GM10266 (cell line): ENCODE measurements around the gene ACADL.
"Not testable (repeated sequence)": the region's sequence is repeated elsewhere in the genome, so short reads cannot be mapped to it uniquely, and the experiment has no call there.

Experiments
- DNase-seq: peaks from one replicate; pipeline ENCODE4 v3.0.0; 2012; ENCODE audit errors: extremely low spot score
- TF ChIP-seq, protein P1 (sequence below): IDR thresholded peaks from 2 replicates; pipeline ENCODE4 v1.5.1; 2012; ENCODE audit warnings: mild to moderate bottlenecking, low read depth; ENCODE audit not compliant: control insufficient read depth, insufficient read depth; ENCODE audit errors: missing control alignments

ACADL gene

DNA sequence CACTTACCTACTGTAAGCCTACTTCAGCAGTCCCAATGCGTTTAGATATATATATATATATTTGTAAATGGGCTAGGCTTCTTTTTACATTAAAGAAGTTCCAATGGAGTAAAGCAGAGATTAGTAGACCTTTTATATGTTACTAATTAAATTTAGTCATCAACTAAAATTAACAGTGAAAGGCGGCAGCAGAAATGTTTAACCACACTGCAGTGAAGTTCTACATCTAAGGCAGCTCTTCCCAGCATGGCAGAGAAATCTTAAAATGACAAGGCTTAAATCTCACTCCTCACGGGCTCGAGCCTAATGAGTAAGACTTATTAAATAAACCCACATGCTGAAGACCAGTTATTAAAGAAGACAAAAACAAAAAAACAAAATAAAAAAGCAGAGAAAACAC lies 34.9 kb downstream of the ACADL start:
- TF ChIP-seq, protein P1, sequence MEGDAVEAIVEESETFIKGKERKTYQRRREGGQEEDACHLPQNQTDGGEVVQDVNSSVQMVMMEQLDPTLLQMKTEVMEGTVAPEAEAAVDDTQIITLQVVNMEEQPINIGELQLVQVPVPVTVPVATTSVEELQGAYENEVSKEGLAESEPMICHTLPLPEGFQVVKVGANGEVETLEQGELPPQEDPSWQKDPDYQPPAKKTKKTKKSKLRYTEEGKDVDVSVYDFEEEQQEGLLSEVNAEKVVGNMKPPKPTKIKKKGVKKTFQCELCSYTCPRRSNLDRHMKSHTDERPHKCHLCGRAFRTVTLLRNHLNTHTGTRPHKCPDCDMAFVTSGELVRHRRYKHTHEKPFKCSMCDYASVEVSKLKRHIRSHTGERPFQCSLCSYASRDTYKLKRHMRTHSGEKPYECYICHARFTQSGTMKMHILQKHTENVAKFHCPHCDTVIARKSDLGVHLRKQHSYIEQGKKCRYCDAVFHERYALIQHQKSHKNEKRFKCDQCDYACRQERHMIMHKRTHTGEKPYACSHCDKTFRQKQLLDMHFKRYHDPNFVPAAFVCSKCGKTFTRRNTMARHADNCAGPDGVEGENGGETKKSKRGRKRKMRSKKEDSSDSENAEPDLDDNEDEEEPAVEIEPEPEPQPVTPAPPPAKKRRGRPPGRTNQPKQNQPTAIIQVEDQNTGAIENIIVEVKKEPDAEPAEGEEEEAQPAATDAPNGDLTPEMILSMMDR = no peak
- no peak for DNase-seq

DNA sequence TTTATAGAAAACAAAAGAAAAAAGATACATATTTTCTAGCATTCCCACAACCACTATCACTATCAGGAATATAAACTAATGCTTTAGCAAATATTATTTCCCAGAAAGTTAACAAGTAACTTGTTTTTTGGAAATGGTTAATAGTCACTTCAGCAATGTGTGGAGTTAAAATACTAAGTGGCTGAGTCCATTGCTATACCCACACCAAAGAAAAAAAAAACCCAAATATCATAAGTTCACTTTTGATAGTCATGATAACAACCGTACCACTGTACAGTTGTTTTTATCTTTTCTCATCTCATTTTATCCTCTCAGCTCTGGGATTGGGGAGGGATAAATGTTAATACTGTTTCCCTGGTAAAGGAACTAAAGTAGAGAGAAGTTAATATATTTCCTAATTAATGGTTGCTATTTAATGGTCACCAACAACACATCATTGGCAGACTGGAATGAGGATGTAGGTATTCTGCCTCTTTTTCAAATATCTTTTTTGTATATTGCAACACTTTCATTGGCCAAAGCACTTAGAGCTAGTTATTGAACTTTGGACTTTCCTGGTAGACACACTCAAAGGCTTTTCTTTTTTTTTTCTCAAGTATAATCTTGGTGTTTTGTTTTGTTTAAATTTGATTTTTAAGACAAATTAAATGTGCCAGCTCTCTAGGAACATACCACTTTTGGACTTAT lies 35.7 kb downstream of the ACADL start:
- no peak for DNase-seq
- TF ChIP-seq, protein P1 = no peak

DNA sequence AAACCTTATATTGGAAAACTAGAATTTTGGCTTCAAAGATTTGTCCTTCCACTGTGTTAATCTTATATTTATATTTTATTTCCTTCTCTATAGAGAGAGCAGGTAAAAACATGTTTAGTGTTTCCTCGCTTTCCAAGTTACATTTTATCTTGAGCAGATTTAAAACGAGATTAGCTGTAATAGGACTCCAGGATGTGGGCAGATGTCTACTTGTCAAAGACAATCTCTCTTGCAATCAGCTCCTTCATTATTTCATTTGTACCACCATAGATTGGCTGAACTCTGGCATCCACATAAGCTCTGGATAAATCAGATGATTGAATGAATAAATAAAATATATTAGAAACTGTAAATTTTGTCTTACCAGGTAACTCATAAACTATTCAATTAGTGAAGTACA lies 36.5 kb downstream of the ACADL start:
- TF ChIP-seq, protein P1 = no peak
- no peak for DNase-seq

DNA sequence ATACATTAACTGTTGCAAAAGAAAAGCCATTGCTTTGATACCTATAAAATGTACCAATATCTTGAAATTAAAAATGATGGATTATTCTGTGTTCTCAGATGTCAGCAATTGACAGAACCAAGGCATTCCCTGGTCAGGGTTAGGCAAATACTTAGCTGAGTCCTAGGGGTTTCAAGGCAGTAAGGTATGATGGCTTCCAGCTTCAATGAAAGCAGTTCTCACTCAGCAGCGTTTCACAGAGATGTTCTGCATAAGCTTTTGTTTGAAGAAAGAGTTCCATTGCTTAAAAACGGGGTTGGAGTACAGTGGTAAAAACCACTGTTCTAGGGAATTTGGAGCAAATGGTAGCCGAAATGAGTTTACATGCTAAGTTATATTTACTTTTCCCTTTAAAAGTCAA lies 37.1 kb downstream of the ACADL start:
- no peak for DNase-seq
- TF ChIP-seq, protein P1 = no peak

DNA sequence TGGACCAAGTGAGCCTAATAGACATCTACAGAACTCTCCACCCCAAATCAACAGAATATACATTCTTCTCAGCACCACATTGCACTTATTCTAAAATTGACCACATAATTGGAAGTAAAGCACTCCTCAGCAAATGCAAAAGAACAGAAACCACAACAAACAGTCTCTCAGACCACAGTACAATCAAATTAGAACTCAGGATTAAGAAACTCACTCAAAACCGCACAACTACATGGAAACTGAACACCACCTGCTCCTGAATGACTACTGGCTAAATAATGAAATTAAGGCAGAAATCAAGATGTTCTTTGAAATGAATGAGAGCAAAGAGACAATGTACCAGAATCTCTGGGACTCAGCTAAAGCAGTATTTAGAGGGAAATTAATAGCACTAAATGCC lies 41.3 kb downstream of the ACADL start:
- not testable (repeated sequence) for DNase-seq

DNA sequence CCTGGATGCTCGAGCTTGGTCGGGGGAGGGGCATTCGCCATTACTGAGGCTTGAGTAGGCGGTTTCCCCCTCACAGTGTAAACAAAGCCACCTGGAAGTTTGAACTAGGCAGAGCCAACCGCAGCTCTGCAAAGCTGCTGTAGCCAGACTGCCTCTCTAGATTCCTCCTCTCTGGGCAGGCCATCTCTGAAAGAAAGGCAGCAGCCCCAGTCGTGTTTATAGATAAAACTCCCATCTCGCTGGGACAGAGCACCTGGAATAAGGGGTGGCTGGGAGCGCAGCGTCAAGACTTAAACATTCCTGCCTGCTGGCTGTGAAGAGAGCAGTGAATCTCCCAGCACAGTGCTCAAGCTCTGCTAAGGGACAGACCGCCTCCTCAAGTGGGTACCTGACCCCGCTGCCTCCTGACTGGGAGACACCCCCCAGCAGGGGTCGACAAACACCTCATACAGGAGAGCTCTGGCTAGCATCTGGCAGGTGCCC lies 43.6 kb downstream of the ACADL start:
- DNase-seq = not testable (repeated sequence)

DNA sequence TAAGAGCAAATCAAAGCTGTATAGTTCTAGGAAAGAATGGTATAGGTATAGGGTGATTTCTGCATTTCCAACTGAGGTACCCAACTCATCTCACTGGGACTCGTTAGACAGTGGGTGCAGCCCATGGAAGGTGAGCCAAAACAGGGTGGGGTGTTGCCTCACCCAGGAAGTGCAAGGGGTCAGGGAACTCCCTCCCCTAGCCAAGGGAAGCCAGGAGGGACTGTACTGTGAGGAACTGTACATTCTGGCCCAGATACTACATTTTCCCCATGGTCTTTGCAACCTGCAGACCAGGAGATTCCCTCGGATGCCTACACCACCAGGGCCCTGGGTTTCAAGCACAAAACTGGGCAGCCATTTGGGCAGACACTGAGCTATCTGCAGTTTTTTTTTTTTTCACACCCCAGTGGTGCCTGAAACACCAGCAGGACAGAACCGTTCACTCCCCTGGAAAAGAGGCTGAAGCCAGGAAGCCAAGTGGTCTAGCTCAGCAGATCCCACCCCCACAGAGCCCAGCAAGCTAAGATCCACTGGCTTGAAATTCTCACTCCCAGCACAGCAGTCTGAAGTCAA lies 44.1 kb downstream of the ACADL start:
- not testable (repeated sequence) for DNase-seq

DNA sequence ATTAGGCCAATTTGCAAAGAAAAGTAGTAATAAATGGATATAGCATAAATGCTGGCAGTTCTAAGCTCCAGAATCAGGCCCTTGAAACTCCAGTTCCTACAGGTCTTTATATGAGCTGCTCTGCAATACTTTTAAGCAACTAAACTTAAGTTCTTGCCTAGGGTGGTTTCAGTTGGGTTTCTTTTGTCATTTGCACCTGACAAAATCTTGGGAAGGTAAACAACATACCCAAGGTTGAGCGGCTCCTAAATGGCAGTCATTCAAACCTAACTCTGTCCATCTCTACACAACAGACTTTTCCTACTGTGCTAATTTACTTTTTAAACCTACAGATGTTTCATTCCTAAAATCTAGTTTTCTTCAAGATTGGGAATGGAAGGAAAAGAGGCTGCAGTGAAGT lies 44.8 kb downstream of the ACADL start:
- DNase-seq = no peak
- TF ChIP-seq, protein P1 = no peak
